Ramos (cell line): ENCODE results near the gene HES7.

ENCODE experiments used
- in situ Hi-C: fragments of 300-500 bp; cut with MboI; formaldehyde crosslinking; loops from one replicate; pipeline ENCODE4 v1.14.3; 2022; ENCODE audit warnings: low sequenced_read_pairs; ENCODE audit not compliant: unreplicated experiment

Gene HES7

DNA sequence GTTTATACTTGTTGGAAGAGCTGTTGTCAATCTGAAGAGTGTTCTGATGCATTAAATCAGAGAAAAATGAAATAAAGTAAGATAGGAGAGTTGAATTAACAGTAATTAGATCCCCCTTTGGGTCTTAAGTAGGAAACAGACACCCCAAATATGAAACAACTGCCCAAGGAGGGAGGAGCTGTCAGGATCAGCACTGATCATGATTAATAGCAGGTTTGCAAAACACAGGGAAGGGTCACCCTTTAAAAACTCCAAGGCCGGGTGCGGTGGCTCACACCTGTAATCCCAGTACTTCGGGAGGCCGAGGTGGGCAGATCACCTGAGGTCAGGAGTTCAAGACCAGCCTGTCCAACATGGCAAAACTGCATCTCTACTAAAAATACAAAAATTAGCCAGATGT is 16.9 kb downstream of the HES7 start:
- in situ Hi-C loops, result loop anchor here (5.0 kb wide), 1 partner anchor 35 kb away; no protein-coding TSS in a partner anchor

DNA sequence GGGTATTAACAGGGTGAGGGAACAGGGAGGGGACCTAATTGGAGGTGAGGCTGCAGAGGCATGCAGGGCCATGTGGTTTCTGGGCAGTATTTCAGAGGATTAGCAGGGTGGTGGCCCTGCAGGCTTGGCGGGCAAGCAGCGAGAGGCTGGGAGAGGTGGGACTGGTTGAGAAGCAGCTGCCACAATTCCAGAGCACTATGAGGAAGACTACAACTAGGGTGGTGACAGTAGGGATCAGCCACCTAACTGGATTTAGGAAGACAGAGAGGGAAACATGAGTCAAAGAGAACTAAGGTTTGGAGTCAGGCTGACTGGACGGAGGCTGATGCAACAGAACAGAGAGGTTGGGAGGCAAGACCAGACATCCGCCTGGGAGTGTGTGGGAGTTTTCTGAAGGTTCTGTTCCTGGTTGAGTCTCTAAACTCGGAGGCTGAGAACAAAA is 17.9 kb downstream of the HES7 start:
- in situ Hi-C loops, result loop anchor here (5.0 kb wide), 1 partner anchor 34 kb away; no protein-coding TSS in a partner anchor

DNA sequence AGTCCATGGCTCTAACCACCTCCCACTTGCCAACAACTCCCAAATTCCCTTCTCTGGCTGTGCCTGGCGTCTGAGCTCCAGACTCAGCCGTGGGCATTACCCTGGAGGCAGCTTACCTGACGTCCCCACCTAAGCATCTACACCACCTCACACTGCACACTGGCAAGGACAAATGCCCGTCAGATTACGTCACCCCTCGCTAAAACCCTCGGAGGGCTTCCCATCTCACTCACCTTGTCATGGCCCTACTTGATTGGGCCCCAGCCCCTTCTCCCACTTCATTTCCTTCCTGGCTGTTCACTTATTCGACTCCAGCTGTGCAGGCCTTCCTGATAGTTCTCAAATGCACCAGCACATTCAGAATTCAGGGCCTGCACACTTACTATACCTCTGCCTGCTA is 19.0 kb downstream of the HES7 start:
- in situ Hi-C loops, result loop anchor here (5.0 kb wide), 1 partner anchor 33 kb away; no protein-coding TSS in a partner anchor

DNA sequence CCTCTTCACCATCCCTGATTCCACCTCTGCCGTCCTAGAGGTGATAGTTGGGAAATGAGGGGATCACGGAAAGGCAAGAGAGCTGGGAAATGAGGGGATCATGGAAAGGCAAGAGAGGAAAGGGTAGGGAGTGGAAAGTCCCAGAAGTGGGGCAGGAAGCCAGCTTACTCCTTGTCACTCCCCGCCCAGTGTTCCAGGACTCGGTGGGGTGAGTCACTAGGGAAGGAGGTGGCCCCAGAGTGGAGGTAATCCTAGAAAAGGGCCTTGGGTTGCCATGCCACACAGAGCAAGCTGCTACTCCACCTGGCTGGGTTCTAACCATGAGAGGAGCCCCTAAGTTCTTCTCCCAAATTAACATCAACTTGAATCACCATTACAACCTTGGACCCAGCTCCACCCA is 20.4 kb downstream of the HES7 start:
- in situ Hi-C loops, result no loop called here

DNA sequence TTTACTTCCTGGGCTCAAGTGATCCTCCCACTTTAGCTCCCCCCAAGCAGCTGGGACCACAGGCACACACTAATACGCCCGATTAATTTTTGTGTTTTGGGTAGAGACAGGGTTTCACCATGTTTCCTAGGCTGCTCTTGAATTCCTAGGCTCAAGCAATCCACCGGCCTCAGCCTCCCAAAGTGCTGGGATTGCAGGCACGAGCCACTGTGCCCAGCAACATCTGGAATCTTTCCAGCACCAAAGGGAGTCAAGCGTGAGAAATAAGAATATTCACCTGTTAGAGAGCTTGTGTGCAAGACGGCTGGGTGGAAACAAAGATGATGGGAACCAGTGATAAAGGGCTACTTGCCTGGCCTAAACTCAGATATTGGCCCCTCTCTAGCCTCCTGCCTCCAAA is 22.2 kb downstream of the HES7 start:
- in situ Hi-C loops, result no loop called here

DNA sequence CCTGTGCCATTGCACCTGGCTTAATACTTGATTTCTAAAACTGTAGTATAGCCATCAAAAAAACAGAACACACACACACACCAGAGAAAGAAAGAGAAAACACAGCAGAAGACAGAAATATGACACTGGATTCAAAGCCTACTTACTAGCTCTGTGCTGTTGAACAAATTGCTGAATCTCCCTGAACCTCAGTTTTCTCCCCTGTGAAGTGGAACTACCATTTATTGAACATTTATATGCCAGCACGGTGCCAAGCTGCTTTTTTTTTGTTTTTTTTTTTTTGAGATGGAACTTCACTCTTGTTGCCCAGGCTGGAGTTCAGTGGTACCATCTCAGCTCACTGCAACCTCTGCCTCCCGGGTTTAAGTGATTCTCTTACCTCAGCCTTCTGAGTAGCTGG is 23.1 kb downstream of the HES7 start:
- in situ Hi-C loops, result no loop called here

DNA sequence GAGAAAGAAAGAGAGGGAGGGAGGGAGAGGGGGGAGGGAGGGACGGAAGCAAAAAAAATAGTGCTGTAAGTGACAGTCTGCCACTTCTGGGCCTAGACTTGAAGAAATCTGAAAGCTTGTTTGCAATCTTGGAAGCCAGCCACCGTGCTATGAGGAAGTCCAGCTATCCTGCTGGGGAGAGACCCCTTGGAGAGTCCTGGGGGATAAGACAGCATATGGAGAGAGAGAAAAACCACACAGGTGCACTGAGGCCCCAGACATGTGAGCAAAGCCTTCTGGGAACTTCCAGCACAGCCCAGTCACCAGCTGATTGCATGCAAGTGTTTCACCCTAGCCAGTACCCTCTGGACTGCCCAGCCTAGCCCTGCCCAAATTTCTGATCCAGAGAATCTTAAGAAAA is 23.8 kb downstream of the HES7 start:
- in situ Hi-C loops, result no loop called here

DNA sequence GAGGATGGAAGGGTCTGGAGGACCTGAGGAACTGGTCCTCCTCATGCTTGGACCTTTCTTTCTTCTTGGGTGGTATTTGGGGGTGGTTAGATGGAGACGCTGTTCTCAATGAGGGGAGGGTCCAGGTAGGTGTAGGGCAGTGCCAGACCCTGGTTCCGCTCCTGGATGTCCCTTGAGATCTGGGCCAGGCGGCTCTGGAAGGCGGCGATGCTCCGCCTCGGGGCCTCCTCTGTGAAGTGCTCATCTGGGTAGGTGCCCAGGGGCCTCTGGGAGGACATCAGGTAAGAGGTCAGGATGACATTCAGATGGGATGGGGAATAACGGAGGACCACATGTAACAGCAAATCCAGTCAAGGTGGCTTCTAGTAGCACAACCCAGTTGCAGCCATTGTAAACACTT is 27.4 kb downstream of the HES7 start:
- in situ Hi-C loops, result no loop called here

DNA sequence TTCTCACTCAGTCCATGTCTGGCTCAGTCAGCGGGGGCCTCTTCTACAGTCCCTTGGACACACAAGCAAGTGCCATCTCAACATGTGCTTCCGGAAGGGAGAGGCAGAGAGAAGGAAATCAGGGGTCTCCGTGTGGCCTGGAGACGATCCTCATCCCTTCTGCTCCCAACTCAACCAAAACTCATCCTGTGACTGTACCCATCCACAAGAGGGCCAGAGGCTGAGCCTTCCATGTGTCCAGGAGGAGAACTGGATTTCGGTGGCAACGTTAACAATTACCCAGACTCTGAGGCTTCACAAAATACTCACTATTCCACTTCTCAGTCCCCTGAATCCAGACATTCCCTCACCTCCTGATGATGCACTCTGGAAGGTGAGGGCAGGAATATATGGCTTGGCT is 28.5 kb downstream of the HES7 start:
- in situ Hi-C loops, result no loop called here

DNA sequence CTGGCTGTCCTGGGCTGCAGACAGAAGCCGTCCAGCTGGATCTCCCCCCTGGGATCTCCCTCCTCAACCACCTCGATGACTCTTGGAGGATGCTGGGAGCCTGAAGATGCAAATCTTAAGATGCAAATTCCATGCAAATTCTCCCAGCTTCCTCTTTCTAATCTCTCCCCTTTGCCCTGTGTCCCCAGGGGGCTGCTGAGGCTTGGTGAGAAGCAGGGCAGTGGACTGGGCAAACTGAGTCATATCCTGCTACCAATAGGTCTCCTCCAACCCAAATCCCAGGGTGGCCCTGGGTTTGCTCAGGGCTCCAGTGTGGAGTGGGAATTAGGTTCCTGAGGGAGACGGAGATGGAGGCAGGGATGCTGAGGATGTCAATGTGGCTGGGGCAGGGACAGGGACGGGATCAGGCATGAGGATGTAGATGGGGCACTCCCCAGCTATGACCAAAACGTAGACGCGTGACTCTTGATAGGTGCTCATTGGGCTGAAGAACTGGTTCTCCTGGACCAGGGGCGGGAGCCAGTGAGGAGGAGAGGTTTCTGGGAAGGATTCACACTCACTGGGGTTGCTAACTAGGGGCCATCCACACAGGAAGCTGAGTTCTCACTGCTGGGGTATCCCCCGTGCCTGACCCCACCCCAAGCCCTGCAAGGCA is 32.7 kb downstream of the HES7 start:
- in situ Hi-C loops, result no loop called here

DNA sequence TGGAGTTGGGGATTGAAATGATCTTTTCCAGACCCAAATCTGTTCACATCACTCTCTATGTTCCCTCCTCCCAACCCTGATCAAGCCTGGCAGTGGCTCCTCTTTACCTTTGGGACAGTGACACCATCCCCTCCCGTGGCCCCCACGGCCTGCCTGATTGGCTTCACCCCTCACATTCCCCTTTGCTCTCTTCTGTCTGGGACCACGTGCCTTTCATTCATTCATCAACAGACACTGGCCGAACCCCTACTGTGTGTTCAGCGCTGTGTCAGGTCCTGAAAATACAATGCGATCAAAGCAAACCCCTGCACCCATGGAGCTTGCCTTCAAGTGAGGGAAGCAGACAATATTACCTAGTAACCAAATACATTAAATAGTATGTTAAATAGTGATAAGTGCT is 34.2 kb downstream of the HES7 start:
- in situ Hi-C loops, result no loop called here

DNA sequence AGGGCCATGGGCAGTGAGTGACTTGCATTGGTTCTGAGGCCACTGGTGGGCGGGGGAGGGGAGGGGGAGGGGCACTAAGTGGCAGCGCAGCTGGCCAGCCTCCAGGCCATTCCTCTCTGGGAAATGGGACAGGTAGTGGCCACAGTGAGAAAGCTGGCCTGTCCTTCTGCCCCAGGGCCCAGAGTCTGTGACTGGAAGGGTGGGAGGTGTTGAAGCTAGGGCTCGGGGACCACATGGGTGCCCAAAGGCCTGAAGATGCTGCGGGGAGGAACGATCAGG is 36.0 kb downstream of the HES7 start:
- in situ Hi-C loops, result no loop called here

DNA sequence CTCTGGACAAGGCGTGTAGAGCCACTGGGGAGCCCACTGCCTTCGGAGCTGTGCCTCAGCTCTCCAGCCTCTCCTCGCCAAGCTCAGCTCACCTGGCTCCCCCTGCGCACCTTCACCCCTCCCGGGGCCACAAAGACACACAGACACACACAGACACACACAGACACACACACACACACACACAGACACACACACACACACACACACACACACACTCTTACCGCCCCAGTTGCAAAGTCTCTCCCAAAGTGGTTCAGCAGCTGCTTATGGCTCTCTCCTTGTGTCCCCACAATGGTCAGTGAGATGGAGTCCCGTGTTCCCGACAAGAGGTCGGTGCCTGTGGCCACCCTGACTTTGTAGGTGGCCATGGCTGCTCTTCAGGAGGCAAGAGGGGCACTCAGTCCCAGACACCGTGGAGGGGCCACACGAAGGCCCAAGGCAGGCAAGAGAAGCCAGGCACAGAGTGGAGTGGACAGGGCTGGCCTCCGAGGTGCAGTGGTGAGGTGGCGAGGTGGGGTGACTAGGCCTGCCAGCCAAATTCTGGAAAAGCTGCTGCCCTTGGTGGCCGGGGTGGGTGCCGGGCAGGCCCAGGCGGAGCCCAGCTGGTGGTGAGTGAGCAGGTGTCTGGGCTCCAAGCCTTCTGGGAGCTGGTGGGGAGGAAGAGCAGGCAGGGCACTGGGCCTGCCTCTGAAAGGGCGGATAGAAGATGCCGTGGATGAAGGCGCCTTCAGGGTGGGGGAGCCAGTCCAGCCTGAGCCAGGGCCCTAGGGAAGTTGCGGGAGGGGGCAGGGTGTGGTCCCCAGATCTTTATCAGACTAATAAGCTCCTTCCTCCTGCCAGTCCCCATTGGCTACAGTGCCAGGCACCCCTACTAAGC is 36.6 kb downstream of the HES7 start, which contains the start of gene ALOX12B:
ALOX12B (minus strand) TSS at position 642 of the 877 bp plus-strand sequence; CDS start at position 368, 274 bp downstream.
- in situ Hi-C loops, result no loop called here

DNA sequence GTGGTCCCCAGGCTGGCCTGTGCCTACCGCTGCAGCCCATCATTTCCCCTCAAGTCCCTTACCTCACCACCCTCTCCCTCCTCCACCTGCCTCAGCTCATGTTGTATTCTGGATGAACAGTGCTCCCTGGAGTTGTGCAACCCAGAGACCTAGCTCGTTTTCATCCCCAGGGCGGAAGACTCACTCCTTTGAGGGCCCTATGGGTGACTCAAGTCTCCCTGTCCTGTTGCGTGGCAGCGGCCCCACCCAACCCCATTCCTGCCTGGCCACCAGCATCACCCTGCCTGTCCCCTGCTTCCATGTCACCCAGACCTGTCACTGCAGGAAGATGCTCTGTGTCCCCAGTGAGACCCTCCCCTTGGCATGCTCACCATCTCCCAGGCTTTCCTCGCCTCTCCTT is 39.7 kb downstream of the HES7 start:
- in situ Hi-C loops, result no loop called here

DNA sequence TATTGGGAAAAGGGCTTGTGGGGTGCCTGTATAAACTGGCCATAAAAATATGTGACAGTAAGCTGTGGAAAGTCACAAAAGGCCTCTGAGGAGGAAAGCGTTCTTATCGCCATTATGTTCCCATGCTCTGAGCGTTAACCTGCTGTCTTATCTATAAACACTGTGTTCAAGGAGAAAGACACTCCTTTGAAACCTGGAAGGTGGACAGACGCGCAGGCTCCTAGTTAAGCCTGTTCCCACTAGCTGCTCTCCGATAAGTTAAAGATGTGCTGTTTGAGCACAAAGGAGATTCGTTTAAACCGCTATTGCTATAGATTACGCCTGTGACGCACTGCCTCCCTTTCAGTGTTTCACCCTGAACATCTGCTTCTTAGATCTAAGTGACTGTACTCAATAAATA is 41.6 kb downstream of the HES7 start:
- in situ Hi-C loops, result no loop called here

DNA sequence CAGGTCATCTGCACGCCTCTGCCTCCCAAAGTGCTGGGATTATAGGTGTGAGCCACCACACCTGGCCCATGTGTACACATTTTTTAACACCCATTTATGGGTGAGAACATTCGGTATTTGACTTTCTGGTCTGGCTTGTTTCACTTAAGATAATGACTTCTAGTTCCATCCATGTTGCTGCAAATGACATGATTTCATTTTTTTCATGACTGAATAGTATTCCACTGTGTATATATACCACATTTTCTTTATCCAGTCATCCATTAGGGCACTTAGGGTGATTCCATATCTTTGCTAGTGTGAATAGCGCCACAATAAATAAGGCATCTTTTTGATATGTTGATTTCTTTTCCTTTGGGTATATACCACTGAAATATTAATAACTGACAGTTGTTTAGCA is 42.0 kb downstream of the HES7 start:
- in situ Hi-C loops, result no loop called here

DNA sequence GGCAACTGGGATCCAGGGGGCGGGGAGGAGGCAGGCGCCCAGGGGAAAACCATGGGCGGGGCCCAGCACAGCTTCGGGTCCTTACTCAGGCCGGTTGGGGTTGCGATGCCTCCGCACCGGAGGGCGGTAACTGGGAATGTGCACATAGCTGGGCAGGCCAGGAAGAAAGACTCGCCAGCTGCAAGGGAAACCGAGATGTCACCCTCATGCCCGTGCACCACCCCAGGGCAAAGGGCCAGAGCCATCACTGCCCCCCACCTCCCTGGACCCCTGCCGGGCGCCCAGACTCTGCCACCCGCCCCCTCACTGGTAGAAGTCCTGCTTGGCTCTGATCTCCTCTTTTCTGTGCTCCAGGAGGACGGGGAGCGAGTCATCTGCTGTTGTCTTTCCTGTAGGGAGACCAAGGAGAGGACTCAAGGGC is 43.1 kb downstream of the HES7 start:
- in situ Hi-C loops, result no loop called here

DNA sequence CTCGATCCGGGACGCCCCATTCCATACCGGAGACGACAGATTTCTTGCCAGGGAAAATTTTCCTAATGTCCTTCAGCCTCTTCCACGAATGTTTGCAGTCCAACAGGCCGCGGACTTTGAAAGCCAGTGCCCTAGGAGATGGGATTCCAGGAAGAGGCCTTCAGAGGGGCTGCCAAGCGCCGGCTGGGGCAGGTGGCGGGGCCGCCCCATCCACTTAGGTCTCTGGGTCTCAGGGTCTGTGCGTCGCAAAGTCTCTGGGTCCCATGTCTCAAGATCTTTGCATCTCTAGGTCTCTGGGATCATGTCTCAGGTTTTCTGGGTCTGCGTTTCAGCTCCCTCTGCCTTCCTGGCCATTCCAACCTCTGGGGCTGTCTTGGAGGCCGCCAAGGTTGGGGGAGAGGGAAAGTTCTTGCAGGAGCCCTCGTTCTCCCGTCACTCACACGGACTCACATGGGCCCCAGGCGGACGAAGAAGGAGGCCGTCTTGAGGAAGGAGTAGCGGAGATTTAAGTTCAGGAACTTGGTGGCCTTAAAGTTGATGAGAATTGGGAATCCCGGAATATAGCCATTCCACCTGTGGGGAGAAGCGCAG is 43.6 kb downstream of the HES7 start:
- in situ Hi-C loops, result no loop called here

DNA sequence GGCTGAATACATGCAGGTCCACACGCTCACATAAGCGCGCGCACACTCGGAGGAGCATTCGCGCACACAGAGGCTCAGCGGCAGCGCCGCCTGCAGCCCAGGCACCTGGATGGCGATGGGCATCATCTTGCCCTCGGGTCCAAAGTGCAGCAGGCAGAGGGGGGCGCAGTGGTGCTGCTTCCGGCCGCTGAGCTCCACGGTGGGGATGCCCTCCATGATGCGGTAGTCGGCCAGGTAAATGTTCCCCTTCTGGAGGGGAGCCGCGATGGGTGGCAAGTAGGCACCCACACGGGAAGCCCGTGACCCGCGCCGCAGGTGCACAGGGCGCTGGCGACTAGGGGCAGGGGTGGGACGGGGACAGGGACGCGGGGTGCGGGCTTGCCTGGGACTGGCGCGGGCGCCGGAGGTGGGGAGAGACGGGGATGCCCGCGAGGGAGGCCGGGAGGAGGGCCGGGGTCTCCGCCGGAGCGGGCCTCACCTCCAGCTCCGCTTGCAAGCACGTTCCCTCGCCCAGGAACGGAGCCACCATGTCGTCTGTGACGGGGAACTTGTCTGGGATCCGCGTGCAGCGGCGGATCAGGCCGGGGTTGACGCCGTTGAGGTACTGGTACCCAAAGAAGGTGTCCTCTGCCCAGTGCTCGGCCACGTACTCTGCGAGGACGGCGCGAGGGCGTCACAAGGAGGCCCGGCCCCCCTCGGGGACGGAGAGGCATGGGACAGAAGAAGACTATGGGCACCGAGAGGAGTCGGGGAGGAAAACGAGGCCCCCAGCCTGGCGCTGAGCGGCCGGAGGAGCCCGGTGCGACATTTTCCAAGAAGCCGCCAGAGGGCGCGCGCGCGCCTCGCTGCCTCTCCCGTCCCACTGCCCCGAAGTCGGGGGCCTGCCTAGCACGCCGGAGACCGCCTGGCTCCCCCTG is 44.4 kb downstream of the HES7 start:
- in situ Hi-C loops, result loop anchor here (10.0 kb wide), 1 partner anchor 225 kb away; no protein-coding TSS in a partner anchor

DNA sequence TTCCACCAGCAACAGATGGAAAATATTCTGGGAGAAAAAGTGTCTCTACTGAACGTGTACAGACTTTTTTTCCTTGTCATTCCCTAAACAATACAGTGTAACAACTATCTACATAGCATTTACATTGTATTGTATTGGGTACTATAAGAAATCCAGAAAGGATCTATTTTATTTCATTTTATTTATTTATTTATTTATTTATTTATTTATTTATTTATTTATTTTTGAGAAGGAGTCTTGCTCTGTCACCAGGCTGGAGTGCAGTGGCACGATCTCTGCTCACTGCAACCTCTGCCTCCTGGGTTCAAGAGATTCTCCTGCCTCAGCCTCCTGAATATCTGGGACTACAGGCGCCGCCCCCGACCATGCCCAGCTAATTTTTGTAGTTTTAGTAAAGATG is 46.0 kb downstream of the HES7 start:
- in situ Hi-C loops, result loop anchor here (10.0 kb wide), 1 partner anchor 227 kb away; no protein-coding TSS in a partner anchor
